ENCODE data around the gene CALML6.

GRCh38 chr1:1920057-1920607 lies 5.1 kb downstream of the CALML6 start:
- TF ChIP-seq CTCF (IDR thresholded peaks at IDR 0.05) = no peak
- no peak for TF ChIP-seq POLR2A (IDR thresholded peaks at IDR 0.05)

Data from body of pancreas (tissue), 4 donors.